GM06990 (cell line): ENCODE data around the gene PRKCZ.

Experiments
- DNase-seq: peaks from one replicate; pipeline ENCODE4 v3.0.0-alpha.2; 2011; ENCODE audit not compliant: insufficient read length; ENCODE audit errors: extremely low read depth
- H3K27me3 ChIP-seq: replicated peaks from 2 replicates; pipeline ENCODE4 v1.6.0; 2011; ENCODE audit warnings: low read length; ENCODE audit not compliant: control insufficient read depth, insufficient read depth
- H3K36me3 ChIP-seq: 2 replicates; pipeline ENCODE4 v1.5.1; 2011; ENCODE audit warnings: low read length; ENCODE audit not compliant: control insufficient read depth, insufficient read depth
- H3K4me3 ChIP-seq: replicated peaks from 2 replicates; pipeline ENCODE4 v1.5.1; 2011; ENCODE audit warnings: low read depth, mild to moderate bottlenecking, control low read depth, low read length
- TF ChIP-seq, protein P1 (sequence below): IDR thresholded peaks from 2 replicates; pipeline ENCODE4 v1.5.1; 2011; ENCODE audit warnings: low read length, control low read depth, mild to moderate bottlenecking, inconsistent platforms; ENCODE audit not compliant: insufficient read depth, poor library complexity, severe bottlenecking

The PRKCZ gene

DNA sequence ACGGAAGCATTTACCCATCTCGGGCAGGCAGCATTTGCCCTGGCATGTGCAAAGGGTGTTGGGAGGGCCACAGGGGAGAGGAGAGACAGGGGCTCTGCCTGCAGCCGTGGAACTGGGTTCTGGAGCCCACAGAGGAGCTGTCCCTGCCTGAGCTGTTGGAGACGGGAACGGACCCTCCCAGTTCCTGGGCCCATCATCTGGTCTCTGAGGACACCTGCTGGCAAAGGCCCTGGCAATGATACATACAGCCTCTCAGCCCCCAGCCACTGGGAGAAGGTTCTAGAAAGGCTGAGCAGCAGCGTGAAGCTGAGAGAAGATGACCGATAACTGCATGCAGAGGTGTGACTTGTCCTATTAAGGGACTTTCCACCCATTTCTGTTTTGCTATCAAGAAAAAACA, 113.0 kb downstream of the PRKCZ start:
- no peak for DNase-seq
- Histone ChIP-seq H3K4me3 (no peak overlapping the region), H3K27me3 (no peaks in the 10 kb centered on the region), H3K36me3 (no peaks in the 10 kb centered on the region)
- TF ChIP-seq, protein P1, sequence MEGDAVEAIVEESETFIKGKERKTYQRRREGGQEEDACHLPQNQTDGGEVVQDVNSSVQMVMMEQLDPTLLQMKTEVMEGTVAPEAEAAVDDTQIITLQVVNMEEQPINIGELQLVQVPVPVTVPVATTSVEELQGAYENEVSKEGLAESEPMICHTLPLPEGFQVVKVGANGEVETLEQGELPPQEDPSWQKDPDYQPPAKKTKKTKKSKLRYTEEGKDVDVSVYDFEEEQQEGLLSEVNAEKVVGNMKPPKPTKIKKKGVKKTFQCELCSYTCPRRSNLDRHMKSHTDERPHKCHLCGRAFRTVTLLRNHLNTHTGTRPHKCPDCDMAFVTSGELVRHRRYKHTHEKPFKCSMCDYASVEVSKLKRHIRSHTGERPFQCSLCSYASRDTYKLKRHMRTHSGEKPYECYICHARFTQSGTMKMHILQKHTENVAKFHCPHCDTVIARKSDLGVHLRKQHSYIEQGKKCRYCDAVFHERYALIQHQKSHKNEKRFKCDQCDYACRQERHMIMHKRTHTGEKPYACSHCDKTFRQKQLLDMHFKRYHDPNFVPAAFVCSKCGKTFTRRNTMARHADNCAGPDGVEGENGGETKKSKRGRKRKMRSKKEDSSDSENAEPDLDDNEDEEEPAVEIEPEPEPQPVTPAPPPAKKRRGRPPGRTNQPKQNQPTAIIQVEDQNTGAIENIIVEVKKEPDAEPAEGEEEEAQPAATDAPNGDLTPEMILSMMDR: no peak

DNA sequence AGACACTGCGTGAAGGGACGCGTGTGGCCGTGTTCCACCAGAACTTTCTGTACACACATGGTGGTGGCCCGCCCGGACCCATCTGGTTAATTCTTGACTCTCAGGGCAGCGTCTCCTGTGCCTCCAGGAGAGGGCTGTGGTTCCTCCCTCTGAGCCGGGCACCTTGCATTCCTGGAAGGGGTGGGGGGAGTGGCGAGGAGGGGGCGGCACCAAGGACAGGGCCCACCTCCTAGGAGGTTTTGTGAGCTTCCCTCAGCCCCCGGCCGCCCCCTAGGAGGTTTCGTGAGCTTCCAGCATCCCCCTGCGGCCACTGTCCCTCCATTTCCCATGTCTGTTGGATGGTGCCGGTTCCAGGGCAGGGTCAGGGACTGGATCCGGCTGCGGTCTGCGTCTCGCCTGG, 115.4 kb downstream of the PRKCZ start:
- DNase-seq: no peak
- H3K27me3 ChIP-seq: no peaks in the 10 kb centered on the region

DNA sequence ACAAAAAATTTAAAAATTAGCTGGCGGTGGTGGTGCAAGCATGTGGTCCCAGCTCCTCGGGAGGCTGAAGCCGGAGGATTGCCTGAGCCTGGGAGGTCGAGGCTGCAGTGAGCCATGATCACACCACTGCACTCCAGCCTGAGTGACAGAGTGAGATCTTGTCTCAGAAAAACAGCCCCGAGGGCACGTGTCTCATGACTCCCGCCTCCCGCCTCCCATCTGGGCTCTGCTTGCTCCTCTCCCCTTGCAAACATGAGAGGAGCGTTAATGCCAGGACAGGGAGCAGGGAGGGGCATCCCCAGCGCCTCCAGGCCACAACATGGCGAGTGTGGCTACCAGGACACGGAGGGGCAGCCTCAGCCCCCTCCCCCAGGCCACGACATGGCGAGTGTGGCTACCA, 116.0 kb downstream of the PRKCZ start:
- TF ChIP-seq, protein P1: no peak
- no peaks in the 10 kb centered on the region for H3K36me3 ChIP-seq
- H3K27me3 ChIP-seq: no peaks in the 10 kb centered on the region

More for the DNA sequence above, 115.4 kb downstream of the PRKCZ start:
- H3K4me3 ChIP-seq: no peak overlapping the region
- H3K36me3 ChIP-seq: no peaks in the 10 kb centered on the region
- TF ChIP-seq, protein P1: no peak

DNA sequence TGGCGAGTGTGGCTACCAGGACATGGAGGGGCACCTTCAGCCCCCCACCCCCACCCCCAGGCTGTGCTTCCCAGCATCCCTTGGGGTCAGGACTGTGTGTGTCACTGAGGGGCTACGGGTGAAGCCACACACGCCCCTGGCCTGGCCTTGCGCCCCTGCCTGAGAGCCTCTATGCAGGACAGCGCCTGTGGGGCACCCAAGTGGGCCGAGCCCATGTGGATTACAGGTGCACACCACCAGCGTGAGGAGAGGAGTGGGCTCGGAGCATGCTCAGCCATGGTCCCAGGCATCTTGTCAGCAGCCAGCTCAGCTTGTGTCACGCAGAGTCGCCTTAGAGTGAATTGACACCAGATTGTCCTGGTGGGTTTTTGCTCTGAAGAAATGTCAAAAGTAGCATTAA, 116.5 kb downstream of the PRKCZ start:
- Histone ChIP-seq H3K4me3 (no peak overlapping the region), H3K27me3 (no peaks in the 10 kb centered on the region), H3K36me3 (no peaks in the 10 kb centered on the region)
- TF ChIP-seq, protein P1: no peak
- DNase-seq: no peak

More for the DNA sequence above, 116.0 kb downstream of the PRKCZ start:
- no peak overlapping the region for H3K4me3 ChIP-seq
- DNase-seq: no peak

DNA sequence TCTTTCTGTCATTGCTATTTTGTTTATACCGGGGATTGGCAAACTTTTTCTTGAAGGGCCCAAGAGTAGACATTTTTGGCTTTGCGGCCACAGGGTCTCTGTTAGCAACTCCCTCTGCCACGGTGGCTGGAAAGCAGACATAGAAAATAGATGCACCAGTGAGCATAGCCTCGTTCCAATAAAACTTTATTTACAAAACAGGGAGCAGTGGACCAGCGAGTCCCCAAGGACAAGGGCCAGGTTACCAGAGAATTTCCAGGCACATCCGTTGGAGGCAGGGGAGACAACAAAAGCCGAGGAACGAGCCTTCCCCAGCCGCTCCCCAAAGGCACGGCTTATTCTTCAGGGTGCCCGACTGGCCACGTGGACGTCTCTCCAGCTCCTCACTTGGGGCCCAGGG, 117.9 kb downstream of the PRKCZ start:
- Histone ChIP-seq H3K4me3 (no peak overlapping the region), H3K27me3 (no peaks in the 10 kb centered on the region), H3K36me3 (no peaks in the 10 kb centered on the region)
- TF ChIP-seq, protein P1: no peak
- DNase-seq: no peak

DNA sequence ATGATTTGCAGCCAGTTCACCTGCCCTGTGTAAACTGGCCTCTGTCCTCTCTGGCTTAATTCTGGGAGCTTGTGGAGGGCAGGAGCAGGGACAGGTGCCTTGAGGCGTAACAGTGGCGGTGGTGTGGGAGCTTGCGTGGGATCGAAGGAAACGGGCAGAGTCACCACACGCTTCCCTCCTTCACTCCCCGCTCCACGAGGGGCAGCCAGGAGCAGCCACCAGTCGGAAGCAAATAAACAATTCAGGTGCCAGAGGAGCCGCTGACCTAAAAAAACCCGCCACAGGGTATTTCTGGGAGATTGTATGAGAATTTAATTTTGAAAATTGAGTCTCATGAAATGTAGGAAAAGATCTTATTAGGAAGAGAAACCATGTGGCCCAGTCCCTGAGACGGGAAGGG, 118.3 kb downstream of the PRKCZ start:
- no peaks in the 10 kb centered on the region for H3K27me3 ChIP-seq
- no peaks in the 10 kb centered on the region for H3K36me3 ChIP-seq
- no peak for DNase-seq
- TF ChIP-seq, protein P1: no peak
- no peak overlapping the region for H3K4me3 ChIP-seq
